GM21367 (cell line): ENCODE data around the gene LRRK2.

Experiments used
- ATAC-seq: cut with Tn5 transposase; IDR thresholded peaks from one replicate; pipeline ENCODE4 v1.9.1; 2021; ENCODE audit not compliant: unreplicated experiment

LRRK2 gene

DNA sequence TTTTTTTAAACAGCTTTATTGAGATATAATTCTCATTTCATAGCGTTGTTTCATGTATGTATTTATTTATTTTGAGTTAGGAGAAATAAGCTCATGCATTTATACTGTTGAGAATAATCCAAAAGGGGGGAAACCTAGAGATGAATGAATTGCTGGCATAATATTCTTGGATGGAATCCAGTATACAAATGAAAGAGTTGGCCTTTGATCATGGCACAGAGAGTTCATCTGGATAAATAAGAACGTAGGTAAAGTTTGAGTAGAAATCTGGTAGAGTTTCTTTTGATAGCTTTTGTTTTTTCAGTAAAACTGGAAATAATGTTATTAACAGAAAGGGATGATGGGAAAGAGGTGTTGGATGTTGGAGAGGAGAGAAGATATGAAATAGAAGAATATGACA lies 166.2 kb downstream of the LRRK2 start:
- no peak for ATAC-seq

- no peak for ATAC-seq
Observed at GRCh38 chr12:40393026-40393425, 168.2 kb downstream of the LRRK2 start.

GRCh38 chr12:40399656-40400055 lies 174.9 kb downstream of the LRRK2 start:
- no peak for ATAC-seq

GRCh38 chr12:40405419-40405818 lies 180.6 kb downstream of the LRRK2 start:
- ATAC-seq: no peak
